Upper lobe of right lung (tissue), 1 donor: ENCODE results near the gene GSG1. TPM values are rescaled to one million over a fixed set of nuclear protein-coding genes. Genes with fewer than 3 reads are reported as not detected.

ENCODE experiments used
- ATAC-seq: fragments of 200-7000 bp; cut with Tn5 transposase; one replicate; pipeline ENCODE4 v1.9.1; 2020; ENCODE audit warnings: mild to moderate bottlenecking, moderate library complexity
- DNase-seq: peaks from one replicate; pipeline ENCODE4 v3.0.0-alpha.2; 2020
- H3K27ac ChIP-seq: fragments of 200-600 bp; one replicate; pipeline ENCODE4 v1.8.0; 2022
- H3K27me3 ChIP-seq: fragments of 200-600 bp; one replicate; pipeline ENCODE4 v1.8.0; 2022; ENCODE audit warnings: mild to moderate bottlenecking
- H3K36me3 ChIP-seq: fragments of 200-600 bp; one replicate; pipeline ENCODE4 v1.8.0; 2022
- H3K4me1 ChIP-seq: fragments of 200-600 bp; one replicate; pipeline ENCODE4 v1.8.0; 2022
- H3K4me3 ChIP-seq: fragments of 200-600 bp; one replicate; pipeline ENCODE4 v1.8.0; 2022; ENCODE audit warnings: mild to moderate bottlenecking
- H3K9me3 ChIP-seq: fragments of 200-600 bp; one replicate; pipeline ENCODE4 v1.8.0; 2022
- CTCF ChIP-seq: fragments of 200-600 bp; IDR thresholded peaks from one replicate; pipeline ENCODE4 v1.8.0; 2022; ENCODE audit warnings: antibody characterized with exemption
- intact Hi-C: fragments of 100-400 bp; cut with DNase I; formaldehyde crosslinking; loops from one replicate; pipeline ENCODE4 v1.11.0; 2022
- total RNA-seq: library from RNA; stranded (reverse); fragmentation: NEBNext Ultra II Directional; extraction: Animal tissue kit (Norgen Biotek cat#: 25700); gene quantifications from one replicate; pipeline ENCODE4 v1.2.1, GENCODE V29; 2021
- donor health status: DM: no; HTN: yes; CAD: no; lungs with severe emphysema.

Gene GSG1
- total RNA-seq, 1 donor from 2014 or later, result not detected

GRCh38 chr12:13044002-13044905 is 59.2 kb downstream of the GSG1 start, which contains the start of gene FAM234B:
FAM234B (plus strand) TSS chr12:13044381; CDS start chr12:13044404, 23 bp downstream.
- ATAC-seq (peak; percentile 95), DNase-seq (peak; percentile 91)
- no peaks in the 10 kb centered on the region for H3K9me3 ChIP-seq
- H3K27me3 ChIP-seq, result no peaks in the 10 kb centered on the region
- intact Hi-C loops, result no loop called here
- H3K4me3 ChIP-seq, result peak within 1 kb of the TSS; percentile 100
- TF ChIP-seq CTCF, result peak; percentile 16
- peak within 1 kb of the TSS; percentile 72 for H3K27ac ChIP-seq
- peaks cover 5% of the 10 kb centered on the region for H3K4me1 ChIP-seq
- H3K36me3 ChIP-seq, result no peaks in the 10 kb centered on the region

- intact Hi-C loops, result no loop called here
Measured at GRCh38 chr12:13042666-13043230, 60.7 kb downstream of the GSG1 start.

GRCh38 chr12:13041224-13041623 is 62.2 kb downstream of the GSG1 start:
- Histone ChIP-seq H3K27me3 (no peaks in the 10 kb centered on the region), H3K9me3 (no peaks in the 10 kb centered on the region), H3K4me3 (no peak overlapping the region), H3K36me3 (no peaks in the 10 kb centered on the region), H3K27ac (no peak overlapping the region), H3K4me1 (peaks cover 5% of the 10 kb centered on the region)
- DNase-seq (no peak), ATAC-seq (peak; percentile 59)
- no peak for TF ChIP-seq CTCF
- intact Hi-C loops, result no loop called here

More at GRCh38 chr12:13042666-13043230, 60.7 kb downstream of the GSG1 start:
- Histone ChIP-seq H3K9me3 (no peaks in the 10 kb centered on the region), H3K4me1 (peaks cover 5% of the 10 kb centered on the region), H3K4me3 (no peak overlapping the region), H3K36me3 (no peaks in the 10 kb centered on the region), H3K27ac (no peak overlapping the region), H3K27me3 (no peaks in the 10 kb centered on the region)
- DNase-seq (no peak), ATAC-seq (no peak)
- TF ChIP-seq CTCF, result no peak

- DNase-seq (no peak), ATAC-seq (no peak)
- no peak overlapping the region for H3K4me3 ChIP-seq
- no peaks in the 10 kb centered on the region for H3K27me3 ChIP-seq
- H3K9me3 ChIP-seq, result no peaks in the 10 kb centered on the region
- no peak for TF ChIP-seq CTCF
- no peak overlapping the region for H3K27ac ChIP-seq
- intact Hi-C loops, result no loop called here
- H3K4me1 ChIP-seq, result peaks cover 5% of the 10 kb centered on the region
- no peaks in the 10 kb centered on the region for H3K36me3 ChIP-seq
Measured at GRCh38 chr12:13039328-13039956, 64.0 kb downstream of the GSG1 start.

GRCh38 chr12:13038491-13039161 is 64.8 kb downstream of the GSG1 start:
- no peak overlapping the region for H3K4me3 ChIP-seq
- ATAC-seq (no peak), DNase-seq (no peak)
- no peak overlapping the region for H3K27ac ChIP-seq
- H3K27me3 ChIP-seq, result no peaks in the 10 kb centered on the region
- no peak for TF ChIP-seq CTCF
- intact Hi-C loops, result no loop called here
- peaks cover under 1% of the 10 kb centered on the region for H3K4me1 ChIP-seq
- H3K9me3 ChIP-seq, result no peaks in the 10 kb centered on the region
- no peaks in the 10 kb centered on the region for H3K36me3 ChIP-seq
